ENCODE measurements around the gene LY6G5C. TPM values are rescaled to one million over a fixed set of nuclear protein-coding genes. Genes with fewer than 3 reads are reported as not detected.

LY6G5C gene
- total RNA-seq, 1 donor from 2014 or later, result 22.0 TPM

DNA sequence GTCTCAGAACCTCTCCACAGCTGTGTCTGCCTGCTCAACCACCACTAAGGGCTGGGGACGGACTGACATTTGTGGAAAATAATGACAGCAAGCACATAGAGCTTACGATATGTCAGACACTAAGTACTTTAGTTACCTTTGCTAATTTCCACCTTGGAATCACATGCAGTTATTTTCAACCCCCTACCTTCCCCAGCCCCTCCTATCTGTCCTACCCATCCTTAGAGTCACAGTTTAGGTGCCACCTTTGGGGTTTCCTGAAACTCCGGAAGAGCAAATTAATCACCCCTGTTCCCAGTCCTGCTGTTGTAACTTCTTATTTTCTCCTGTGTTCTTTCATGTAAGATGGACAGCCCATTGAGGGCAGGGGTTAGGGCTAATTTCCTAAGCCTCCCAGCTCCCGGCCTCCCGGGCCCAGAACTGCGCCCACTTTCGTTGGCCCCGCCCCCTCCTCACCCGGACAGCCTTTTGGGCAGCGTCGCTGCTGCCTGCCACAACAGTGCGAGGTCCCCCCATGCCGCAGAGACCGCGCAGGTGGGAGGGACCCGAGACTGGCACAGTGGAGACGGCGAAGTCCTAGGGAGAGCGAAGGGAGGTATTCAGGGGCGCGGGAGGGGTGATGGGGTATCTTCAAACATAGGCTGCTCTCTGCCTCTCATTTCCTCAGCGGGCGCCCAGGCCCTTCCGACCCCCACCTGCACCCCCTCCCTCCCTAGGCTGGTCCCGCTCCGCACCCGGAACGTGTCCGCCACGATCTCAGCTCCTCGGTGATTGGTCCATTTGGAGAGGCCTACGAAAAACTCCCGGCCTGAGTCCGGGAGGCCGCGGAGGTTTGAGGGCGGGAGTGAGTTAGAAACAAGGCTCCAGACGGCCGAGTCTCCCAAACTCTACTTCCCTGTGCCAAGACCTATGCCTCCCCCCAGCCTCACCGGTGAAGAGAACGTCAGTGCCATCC lies 47.1 kb upstream of the LY6G5C start:
- Mint-ChIP-seq H3K27me3 (ENCODE audit: unreplicated experiment) (peaks cover 11% of the 10 kb centered on the region), H3K27ac (ENCODE audit: unreplicated experiment) (no peak overlapping the region), H3K4me3 (ENCODE audit: unreplicated experiment) (peak overlapping the region; percentile 98), H3K9me3 (ENCODE audit: unreplicated experiment) (no peaks in the 10 kb centered on the region), H3K36me3 (ENCODE audit: low read depth, unreplicated experiment) (peaks cover 33% of the 10 kb centered on the region), H3K4me1 (ENCODE audit: unreplicated experiment) (peaks cover 34% of the 10 kb centered on the region)
- no peak for DNase-seq (ENCODE audit: low spot score)
- TF ChIP-seq, protein P1, sequence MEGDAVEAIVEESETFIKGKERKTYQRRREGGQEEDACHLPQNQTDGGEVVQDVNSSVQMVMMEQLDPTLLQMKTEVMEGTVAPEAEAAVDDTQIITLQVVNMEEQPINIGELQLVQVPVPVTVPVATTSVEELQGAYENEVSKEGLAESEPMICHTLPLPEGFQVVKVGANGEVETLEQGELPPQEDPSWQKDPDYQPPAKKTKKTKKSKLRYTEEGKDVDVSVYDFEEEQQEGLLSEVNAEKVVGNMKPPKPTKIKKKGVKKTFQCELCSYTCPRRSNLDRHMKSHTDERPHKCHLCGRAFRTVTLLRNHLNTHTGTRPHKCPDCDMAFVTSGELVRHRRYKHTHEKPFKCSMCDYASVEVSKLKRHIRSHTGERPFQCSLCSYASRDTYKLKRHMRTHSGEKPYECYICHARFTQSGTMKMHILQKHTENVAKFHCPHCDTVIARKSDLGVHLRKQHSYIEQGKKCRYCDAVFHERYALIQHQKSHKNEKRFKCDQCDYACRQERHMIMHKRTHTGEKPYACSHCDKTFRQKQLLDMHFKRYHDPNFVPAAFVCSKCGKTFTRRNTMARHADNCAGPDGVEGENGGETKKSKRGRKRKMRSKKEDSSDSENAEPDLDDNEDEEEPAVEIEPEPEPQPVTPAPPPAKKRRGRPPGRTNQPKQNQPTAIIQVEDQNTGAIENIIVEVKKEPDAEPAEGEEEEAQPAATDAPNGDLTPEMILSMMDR (IDR thresholded peaks at IDR 0.05; ENCODE audit: unreplicated experiment), result no peak

GRCh38 chr6:31727034-31727716 lies 46.3 kb upstream of the LY6G5C start:
- H3K27me3 Mint-ChIP-seq (ENCODE audit: unreplicated experiment), result peaks cover 11% of the 10 kb centered on the region
- H3K27ac Mint-ChIP-seq (ENCODE audit: unreplicated experiment), result peak overlapping the region; percentile 28
- no peaks in the 10 kb centered on the region for H3K9me3 Mint-ChIP-seq (ENCODE audit: unreplicated experiment)
- TF ChIP-seq, protein P1 (IDR thresholded peaks at IDR 0.05; ENCODE audit: unreplicated experiment), result no peak
- DNase-seq (ENCODE audit: low spot score), result no peak
- peak overlapping the region; percentile 85 for H3K4me3 Mint-ChIP-seq (ENCODE audit: unreplicated experiment)
- H3K36me3 Mint-ChIP-seq (ENCODE audit: low read depth, unreplicated experiment), result peaks cover 31% of the 10 kb centered on the region
- peaks cover 32% of the 10 kb centered on the region for H3K4me1 Mint-ChIP-seq (ENCODE audit: unreplicated experiment)

GRCh38 chr6:31725502-31726350 lies 44.9 kb upstream of the LY6G5C start:
- Mint-ChIP-seq H3K36me3 (ENCODE audit: low read depth, unreplicated experiment) (peaks cover 24% of the 10 kb centered on the region), H3K27me3 (ENCODE audit: unreplicated experiment) (peaks cover 15% of the 10 kb centered on the region), H3K27ac (ENCODE audit: unreplicated experiment) (no peak overlapping the region), H3K4me3 (ENCODE audit: unreplicated experiment) (peak overlapping the region; percentile 18), H3K4me1 (ENCODE audit: unreplicated experiment) (peaks cover 27% of the 10 kb centered on the region), H3K9me3 (ENCODE audit: unreplicated experiment) (no peaks in the 10 kb centered on the region)
- DNase-seq (ENCODE audit: low spot score), result no peak
- TF ChIP-seq, protein P1 (IDR thresholded peaks at IDR 0.05; ENCODE audit: unreplicated experiment), result no peak

- TF ChIP-seq, protein P1 (IDR thresholded peaks at IDR 0.05; ENCODE audit: unreplicated experiment), result no peak
- H3K4me3 Mint-ChIP-seq (ENCODE audit: unreplicated experiment), result no peak overlapping the region
- H3K4me1 Mint-ChIP-seq (ENCODE audit: unreplicated experiment), result peaks cover 23% of the 10 kb centered on the region
- DNase-seq (ENCODE audit: low spot score), result no peak
- H3K9me3 Mint-ChIP-seq (ENCODE audit: unreplicated experiment), result no peaks in the 10 kb centered on the region
- peaks cover 29% of the 10 kb centered on the region for H3K36me3 Mint-ChIP-seq (ENCODE audit: low read depth, unreplicated experiment)
- H3K27ac Mint-ChIP-seq (ENCODE audit: unreplicated experiment), result no peak overlapping the region
- peaks cover 12% of the 10 kb centered on the region for H3K27me3 Mint-ChIP-seq (ENCODE audit: unreplicated experiment)
Measured at GRCh38 chr6:31723980-31724691, 43.3 kb upstream of the LY6G5C start.
